ENCODE data around the gene KLHL29.

The KLHL29 gene

GRCh38 chr2:23376972-23377371 is 8.0 kb upstream of the KLHL29 start:
- no peak overlapping the region for H3K4me3 ChIP-seq (ENCODE audit: low read depth, low read length)
- no peaks in the 10 kb centered on the region for H3K27me3 ChIP-seq
- no peaks in the 10 kb centered on the region for H3K9me3 ChIP-seq
- no peak for DNase-seq
- H3K36me3 ChIP-seq, result no peaks in the 10 kb centered on the region
- H3K4me1 ChIP-seq, result peaks cover 9% of the 10 kb centered on the region
- no peak for TF ChIP-seq CTCF (IDR thresholded peaks at IDR 0.05; ENCODE audit: low read depth, low read length)

GRCh38 chr2:23377771-23378170 is 7.2 kb upstream of the KLHL29 start:
- Histone ChIP-seq H3K9me3 (no peaks in the 10 kb centered on the region), H3K4me3 (ENCODE audit: low read depth, low read length) (no peak overlapping the region), H3K36me3 (no peaks in the 10 kb centered on the region), H3K27me3 (no peaks in the 10 kb centered on the region), H3K4me1 (peaks cover 9% of the 10 kb centered on the region)
- TF ChIP-seq CTCF (IDR thresholded peaks at IDR 0.05; ENCODE audit: low read depth, low read length), result no peak
- no peak for DNase-seq

DNA sequence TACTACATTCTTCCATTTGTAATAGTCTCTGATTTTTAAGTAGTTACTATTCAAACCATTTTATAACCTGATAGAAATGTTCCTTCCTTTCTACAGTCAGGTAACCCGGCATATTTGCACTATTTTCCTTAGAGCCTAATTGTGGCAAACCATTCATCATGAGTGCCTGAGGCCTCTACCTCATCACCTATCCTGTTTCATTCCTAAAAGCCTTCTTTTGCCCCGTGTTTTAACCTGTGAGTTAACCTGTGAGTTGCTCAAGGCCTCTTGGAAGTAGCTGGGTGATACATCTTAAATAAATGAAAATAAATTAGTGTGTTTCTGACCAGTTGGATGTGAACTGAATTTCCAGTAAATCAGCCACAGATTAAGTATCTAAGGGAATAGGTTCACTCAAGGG is 6.5 kb upstream of the KLHL29 start:
- H3K4me3 ChIP-seq (ENCODE audit: low read depth, low read length), result no peak overlapping the region
- H3K4me1 ChIP-seq, result peaks cover 9% of the 10 kb centered on the region
- no peak for DNase-seq
- no peaks in the 10 kb centered on the region for H3K9me3 ChIP-seq
- H3K27me3 ChIP-seq, result no peaks in the 10 kb centered on the region
- H3K36me3 ChIP-seq, result no peaks in the 10 kb centered on the region
- no peak for TF ChIP-seq CTCF (IDR thresholded peaks at IDR 0.05; ENCODE audit: low read depth, low read length)

- no peak for DNase-seq
- Histone ChIP-seq H3K4me3 (ENCODE audit: low read depth, low read length) (no peak overlapping the region), H3K27me3 (no peaks in the 10 kb centered on the region), H3K4me1 (peaks cover 9% of the 10 kb centered on the region), H3K9me3 (no peaks in the 10 kb centered on the region), H3K36me3 (no peaks in the 10 kb centered on the region)
- TF ChIP-seq CTCF (IDR thresholded peaks at IDR 0.05; ENCODE audit: low read depth, low read length), result no peak
Observed at GRCh38 chr2:23379220-23379695, 5.7 kb upstream of the KLHL29 start.

DNA sequence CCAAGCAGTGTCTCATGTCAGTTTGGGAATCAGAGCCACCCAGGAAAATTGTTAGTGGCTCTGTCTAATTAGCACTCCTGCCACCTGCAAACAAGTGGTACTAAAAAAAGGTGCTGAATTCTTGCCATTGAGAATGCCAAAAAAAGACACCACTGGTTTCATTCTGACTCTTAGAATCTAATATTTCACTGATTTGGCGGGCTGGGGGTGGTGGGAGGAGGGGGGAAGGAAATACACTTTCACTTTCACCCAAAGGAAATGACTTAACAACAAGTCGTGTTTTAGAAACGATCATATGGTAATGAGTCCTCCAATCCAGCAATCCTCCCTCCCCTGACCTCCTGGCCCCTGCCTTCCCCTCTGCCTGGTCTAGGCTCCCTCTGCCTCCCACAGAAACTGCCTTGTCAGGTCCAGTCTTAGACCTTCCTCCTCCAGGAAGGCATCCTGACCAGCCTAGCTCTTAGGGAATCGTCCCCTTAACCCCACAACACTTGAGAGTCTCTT is 4.4 kb upstream of the KLHL29 start:
- no peaks in the 10 kb centered on the region for H3K27me3 ChIP-seq
- H3K9me3 ChIP-seq, result no peaks in the 10 kb centered on the region
- peaks cover 9% of the 10 kb centered on the region for H3K4me1 ChIP-seq
- H3K4me3 ChIP-seq (ENCODE audit: low read depth, low read length), result no peak overlapping the region
- no peak for TF ChIP-seq CTCF (IDR thresholded peaks at IDR 0.05; ENCODE audit: low read depth, low read length)
- DNase-seq, result no peak
- peaks cover 2% of the 10 kb centered on the region; the same call in 1 of the 2 replicates for H3K36me3 ChIP-seq

- peaks cover 2% of the 10 kb centered on the region; the same call in 1 of the 2 replicates for H3K36me3 ChIP-seq
- peak; percentile 42 for DNase-seq
- TF ChIP-seq CTCF (IDR thresholded peaks at IDR 0.05; ENCODE audit: low read depth, low read length), result no peak
- peaks cover 9% of the 10 kb centered on the region for H3K4me1 ChIP-seq
- no peaks in the 10 kb centered on the region for H3K27me3 ChIP-seq
- no peaks in the 10 kb centered on the region for H3K9me3 ChIP-seq
- no peak overlapping the region for H3K4me3 ChIP-seq (ENCODE audit: low read depth, low read length)
Observed at GRCh38 chr2:23381084-23381483, 3.9 kb upstream of the KLHL29 start.
